GM12891 (cell line): ENCODE data around the gene IL24.
A peak's percentile ranks its signal among the peaks of the same experiment; 100 is the strongest.

Experiments
- DNase-seq: peaks from one replicate; pipeline ENCODE4 v3.0.0; 2011; ENCODE audit warnings: low spot score; ENCODE audit not compliant: insufficient read length
- FAIRE-seq: peaks from 2 replicates; lab custom pipeline; 2011; peaks lifted over from hg19 to GRCh38; lab: Jason Lieb, UNC
- PAX5 ChIP-seq: IDR thresholded peaks from 2 replicates; pipeline ENCODE4 v1.6.1; 2011; ENCODE audit warnings: low read length, moderate library complexity, mild to moderate bottlenecking; ENCODE audit not compliant: insufficient read depth, severe bottlenecking
- POLR2A ChIP-seq: IDR thresholded peaks from 2 replicates; pipeline ENCODE4 v1.6.1; 2011; ENCODE audit warnings: low read depth, low read length, control low read depth
- POLR2AphosphoS5 ChIP-seq: IDR thresholded peaks from 2 replicates; pipeline ENCODE4 v1.6.1; 2011; ENCODE audit warnings: low read depth, low read length, control low read depth
- POU2F2 ChIP-seq: IDR thresholded peaks from 2 replicates; pipeline ENCODE4 v1.6.1; 2011; ENCODE audit warnings: low read depth, mild to moderate bottlenecking, control low read depth, low read length, moderate library complexity
- SPI1 ChIP-seq: IDR thresholded peaks from 2 replicates; pipeline ENCODE4 v1.6.1; 2011; ENCODE audit warnings: low read depth, low read length, control low read depth
- TAF1 ChIP-seq: IDR thresholded peaks from 2 replicates; pipeline ENCODE4 v1.6.1; 2011; ENCODE audit warnings: low read depth, low read length, control low read depth

IL24 gene

DNA sequence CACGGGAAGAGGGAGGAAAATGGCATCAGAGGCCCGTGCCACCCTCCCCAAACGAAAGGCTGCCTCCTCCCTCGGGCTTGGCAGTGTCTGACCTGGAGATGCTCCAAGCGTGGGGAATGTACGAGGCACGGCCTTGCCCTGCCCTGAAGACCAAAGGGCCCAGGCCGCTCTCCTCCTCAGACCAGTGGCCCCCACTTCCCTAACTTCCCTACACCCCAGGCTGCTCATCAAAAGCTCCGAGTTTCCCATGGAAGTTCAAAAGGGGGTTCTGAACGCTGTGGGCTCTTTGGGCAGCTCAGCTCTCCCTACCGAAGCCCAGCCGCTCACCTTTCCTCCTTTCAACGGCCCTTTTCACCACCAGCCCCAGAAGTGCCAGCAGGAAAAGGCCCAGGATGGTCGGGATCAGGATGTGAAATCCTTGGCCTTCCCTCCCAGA, 12.7 kb downstream of the IL24 start:
- TF ChIP-seq POLR2AphosphoS5 = no peak
- TF ChIP-seq PAX5 = no peak
- no peak for TF ChIP-seq POU2F2
- TF ChIP-seq SPI1 = no peak
- TF ChIP-seq POLR2A = no peak
- TF ChIP-seq TAF1 = no peak
- no peak for DNase-seq
- FAIRE-seq = no peak

GRCh38 chr1:206911064-206911663, 13.9 kb downstream of the IL24 start:
- FAIRE-seq (no peak), DNase-seq (no peak)
- no peak for TF ChIP-seq TAF1
- TF ChIP-seq POU2F2 = no peak
- no peak for TF ChIP-seq POLR2A
- TF ChIP-seq POLR2AphosphoS5 = no peak
- no peak for TF ChIP-seq PAX5
- no peak for TF ChIP-seq SPI1

GRCh38 chr1:206912445-206913095, 15.3 kb downstream of the IL24 start:
- FAIRE-seq = peak; percentile 88
- no peak for DNase-seq
- TF ChIP-seq POLR2A (peak; percentile 46; the same call in 1 of the 2 replicates), PAX5 (no peak), SPI1 (no peak), TAF1 (no peak), POU2F2 (no peak; the same call in 1 of the 2 replicates)

GRCh38 chr1:206913766-206914537, 16.7 kb downstream of the IL24 start:
- TF ChIP-seq POLR2A = no peak
- no peak for TF ChIP-seq SPI1
- no peak for TF ChIP-seq TAF1
- no peak for TF ChIP-seq PAX5
- no peak for TF ChIP-seq POU2F2
- TF ChIP-seq POLR2AphosphoS5 = no peak
- DNase-seq (no peak), FAIRE-seq (no peak)

DNA sequence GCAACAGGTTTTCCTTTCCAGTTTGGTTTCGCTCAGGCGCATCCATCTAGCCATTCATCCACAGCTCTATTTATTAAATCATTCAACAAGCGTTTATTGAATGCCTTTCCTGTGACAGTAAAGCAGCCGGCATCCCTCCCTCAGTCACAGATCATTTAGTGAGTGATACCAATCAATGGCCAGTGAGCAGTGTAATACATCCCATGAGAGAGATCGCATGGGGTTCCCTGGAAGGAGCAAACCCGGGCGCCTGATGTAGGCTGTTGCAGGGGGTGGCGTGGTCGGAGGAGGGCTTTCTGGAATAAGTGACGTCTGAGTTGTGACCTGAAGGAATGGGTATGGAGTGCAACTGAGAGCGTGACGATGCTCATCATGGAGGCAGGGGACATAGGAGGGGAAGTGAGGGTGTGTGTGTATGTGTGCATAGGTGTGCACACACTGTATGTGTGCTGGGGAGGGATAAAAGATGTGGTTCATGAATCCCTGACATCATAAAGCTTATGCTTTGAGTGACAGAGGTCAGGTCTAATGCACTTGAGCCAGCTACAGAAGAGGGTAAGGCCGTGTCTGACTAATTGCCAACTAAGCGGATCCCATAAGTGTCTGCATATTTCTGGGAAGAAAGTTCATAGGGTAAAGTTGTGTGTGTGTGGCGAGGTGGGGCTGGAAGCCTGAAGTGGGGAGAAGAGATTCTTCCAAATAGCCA, 17.9 kb downstream of the IL24 start:
- FAIRE-seq = no peak
- TF ChIP-seq POU2F2 = no peak
- no peak for TF ChIP-seq PAX5
- TF ChIP-seq POLR2A = no peak
- no peak for TF ChIP-seq TAF1
- TF ChIP-seq SPI1 = no peak
- TF ChIP-seq POLR2AphosphoS5 = no peak
- DNase-seq = no peak

- FAIRE-seq (no peak), DNase-seq (no peak)
- no peak for TF ChIP-seq PAX5
- no peak for TF ChIP-seq POU2F2
- TF ChIP-seq TAF1 = no peak
- TF ChIP-seq SPI1 = no peak
- TF ChIP-seq POLR2AphosphoS5 = no peak
- TF ChIP-seq POLR2A = no peak
These were observed 18.9 kb downstream of the IL24 start for GRCh38 chr1:206916000-206916709.

- FAIRE-seq (peak; percentile 75), DNase-seq (no peak)
- TF ChIP-seq POLR2A = 0 out of 2 replicates have a peak, but pooled peaks have one; percentile 25
- TF ChIP-seq POU2F2 = no peak
These were observed 20.8 kb downstream of the IL24 start for GRCh38 chr1:206918076-206918475.

GRCh38 chr1:206921772-206922265, 24.6 kb downstream of the IL24 start, which contains the start of gene FCMR:
Gene FCMR (minus strand): TSS chr1:206921941. CDS start chr1:206921854, 87 bp downstream.
- no peak for FAIRE-seq

More at GRCh38 chr1:206921772-206922265, 24.6 kb downstream of the IL24 start, which contains the start of gene FCMR:
- DNase-seq = no peak
- TF ChIP-seq TAF1 (peak; percentile 62), PAX5 (no peak), SPI1 (peak; percentile 67), POLR2AphosphoS5 (peak; percentile 86; the same call in 1 of the 2 replicates), POLR2A (peak; percentile 96), POU2F2 (no peak)
